K562 (cell line): ENCODE results near the gene AIDA. TPM values are rescaled to one million over a fixed set of nuclear protein-coding genes. Genes with fewer than 3 reads are reported as not detected.

Source experiments
- CBFA2T3 ChIP-seq: fragments of 450-650 bp; IDR thresholded peaks from 2 replicates; pipeline ENCODE4 v1.6.1; 2017
- SREBF2 ChIP-seq: sonication (generic); formaldehyde crosslinking; IDR thresholded peaks from 2 replicates; pipeline ENCODE4 v1.4.0; 2020; ENCODE audit warnings: mild to moderate bottlenecking, missing genetic modification reagents
- ZNF407 ChIP-seq: fragments of 450-650 bp; IDR thresholded peaks from 2 replicates; pipeline ENCODE4 v1.6.1; 2016; ENCODE audit warnings: low read depth
- polyA plus RNA-seq, 8 experiments: library from polyadenylated mRNA; depleted of rRNA in 4 of 8; stranded (reverse) in 5 of 8; unstranded in 3 of 8; fragments of >200 nt; fragmentation: Nextera tagmentation in 2 of 8; fragmentation: Illumina TruSeq in 1 of 8; extraction: Ambion mirVana in 2 of 8; extraction: Trizol in 1 of 8; gene quantifications; 2 replicates each; pipeline versions ENCODE4 v1.2.1 to v1.2.3, GENCODE V29; 2011 to 2014; ENCODE audit warnings: inconsistent platforms in 1 of 8, missing spikeins in 1 of 8
- total RNA-seq, 7 experiments: library from RNA; depleted of rRNA in 6 of 7; stranded (reverse); fragments of >200 nt in 6 of 7; fragmentation: Illumina TruSeq in 2 of 7; extraction: Trizol in 2 of 7; gene quantifications; 2 replicates each; pipeline versions ENCODE4 v1.2.1 to v1.2.3, GENCODE V29; 2011 to 2021; ENCODE audit warnings: low replicate concordance in 1 of 7
- TF ChIP-seq, protein P1 (sequence below): fragments of 250-450 bp; sonication (Bioruptor Pico); IDR thresholded peaks from 2 replicates; pipeline ENCODE4 v1.5.0; 2020; ENCODE audit warnings: mild to moderate bottlenecking, borderline replicate concordance

Gene AIDA
- total and polyA plus RNA-seq, 9 of the 15 experiments (the other 6 are each of a cell fraction or from before 2014, with no cell fraction given): 18.2 to 77.9 (median 24.9) TPM

DNA sequence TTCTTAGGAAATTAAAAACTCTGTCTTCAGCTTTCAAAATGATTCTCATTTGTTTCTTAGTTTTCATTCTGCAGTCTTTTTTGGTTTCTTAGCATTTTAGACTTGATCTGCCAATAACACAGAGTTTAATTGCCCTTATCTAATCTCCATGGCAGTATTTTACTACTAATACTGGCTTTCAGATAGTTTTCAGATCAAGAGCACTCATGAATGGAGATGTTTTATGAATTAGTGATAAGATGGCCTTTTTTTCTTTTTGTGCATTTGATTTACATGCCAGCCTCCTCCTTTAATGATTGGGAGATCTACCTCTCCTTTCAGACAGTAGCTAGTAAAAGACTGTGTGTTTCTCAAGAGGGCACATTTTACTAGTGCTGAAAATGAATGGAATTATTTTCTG lies 88.8 kb downstream of the AIDA start (continued):
- TF ChIP-seq ZNF407 (no peak), CBFA2T3 (no peak), SREBF2 (CRISPR knock-in tag) (no peak)
- TF ChIP-seq, protein P1, sequence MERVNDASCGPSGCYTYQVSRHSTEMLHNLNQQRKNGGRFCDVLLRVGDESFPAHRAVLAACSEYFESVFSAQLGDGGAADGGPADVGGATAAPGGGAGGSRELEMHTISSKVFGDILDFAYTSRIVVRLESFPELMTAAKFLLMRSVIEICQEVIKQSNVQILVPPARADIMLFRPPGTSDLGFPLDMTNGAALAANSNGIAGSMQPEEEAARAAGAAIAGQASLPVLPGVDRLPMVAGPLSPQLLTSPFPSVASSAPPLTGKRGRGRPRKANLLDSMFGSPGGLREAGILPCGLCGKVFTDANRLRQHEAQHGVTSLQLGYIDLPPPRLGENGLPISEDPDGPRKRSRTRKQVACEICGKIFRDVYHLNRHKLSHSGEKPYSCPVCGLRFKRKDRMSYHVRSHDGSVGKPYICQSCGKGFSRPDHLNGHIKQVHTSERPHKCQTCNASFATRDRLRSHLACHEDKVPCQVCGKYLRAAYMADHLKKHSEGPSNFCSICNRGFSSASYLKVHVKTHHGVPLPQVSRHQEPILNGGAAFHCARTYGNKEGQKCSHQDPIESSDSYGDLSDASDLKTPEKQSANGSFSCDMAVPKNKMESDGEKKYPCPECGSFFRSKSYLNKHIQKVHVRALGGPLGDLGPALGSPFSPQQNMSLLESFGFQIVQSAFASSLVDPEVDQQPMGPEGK (CRISPR knock-in tag): no peak
